Endodermal cell (in vitro differentiated cells): Measurements from ENCODE around the gene ZDHHC14. TPM values are rescaled to one million over a fixed set of nuclear protein-coding genes. Genes with fewer than 3 reads are reported as not detected.
A peak's percentile ranks its signal among the peaks of the same experiment; 100 is the strongest.

Source experiments
- DNase-seq: peaks from one replicate; pipeline ENCODE4 v3.0.0-alpha.2; 2017
- H3K27ac ChIP-seq: 2 replicates; pipeline ENCODE4 v1.5.1; 2013; ENCODE audit warnings: mild to moderate bottlenecking, low read depth, low read length, moderate library complexity
- H3K27me3 ChIP-seq: 2 replicates; pipeline ENCODE4 v1.6.1; 2013; ENCODE audit warnings: mild to moderate bottlenecking, low read length, moderate library complexity; ENCODE audit not compliant: insufficient read depth, control insufficient read depth, poor library complexity, severe bottlenecking
- H3K36me3 ChIP-seq: 2 replicates; pipeline ENCODE4 v1.7.0; 2013; ENCODE audit warnings: mild to moderate bottlenecking, low read length, moderate library complexity; ENCODE audit not compliant: control insufficient read depth, insufficient read depth
- H3K4me1 ChIP-seq: one replicate; pipeline ENCODE4 v1.7.0; 2013; ENCODE audit warnings: low read length; ENCODE audit not compliant: control insufficient read depth, insufficient read depth
- H3K4me3 ChIP-seq: 2 replicates; pipeline ENCODE4 v1.5.1; 2013; ENCODE audit warnings: mild to moderate bottlenecking, low read length, moderate library complexity
- H3K9ac ChIP-seq: 2 replicates; pipeline ENCODE4 v1.6.1; 2013; ENCODE audit warnings: mild to moderate bottlenecking, low read length, moderate library complexity; ENCODE audit not compliant: poor library complexity, severe bottlenecking; ENCODE audit errors: extremely low read depth
- H3K9me3 ChIP-seq: 2 replicates; pipeline ENCODE4 v1.6.1; 2013; ENCODE audit warnings: mild to moderate bottlenecking, low read length, moderate library complexity; ENCODE audit not compliant: control insufficient read depth
- H3K27ac Mint-ChIP-seq: 2 replicates; pipeline ENCODE4 v1.8.0; 2020; ENCODE audit warnings: mixed read lengths
- H3K27me3 Mint-ChIP-seq: 2 replicates; pipeline ENCODE4 v1.8.0; 2021; ENCODE audit warnings: mild to moderate bottlenecking, mixed read lengths; ENCODE audit not compliant: insufficient read depth
- H3K36me3 Mint-ChIP-seq: 2 replicates; pipeline ENCODE4 v1.8.0; 2020; ENCODE audit warnings: low read depth, mixed read lengths
- H3K4me1 Mint-ChIP-seq: 2 replicates; pipeline ENCODE4 v1.8.0; 2020; ENCODE audit warnings: mixed read lengths
- H3K4me3 Mint-ChIP-seq: 2 replicates; pipeline ENCODE4 v1.8.0; 2020; ENCODE audit warnings: mild to moderate bottlenecking, moderate library complexity, mixed read lengths
- H3K9me3 Mint-ChIP-seq: 2 replicates; pipeline ENCODE4 v1.8.0; 2020; ENCODE audit warnings: mild to moderate bottlenecking, mixed read lengths
- CTCF ChIP-seq: fragments of 200-600 bp; sonication (generic); conservative IDR thresholded peaks from 2 replicates; pipeline ENCODE4 v1.5.0; 2021; ENCODE audit warnings: antibody characterized with exemption, mild to moderate bottlenecking
- WGBS, 2 experiments: methylation state at CpG; one replicate each; pipeline versions ENCODE4 v1.1.5 to v1.1.7; 2013; ENCODE audit warnings: missing lambda C conversion rate in 2 of 2, mixed read lengths in 1 of 2; ENCODE audit not compliant: insufficient coverage in 1 of 2, insufficient read length in 1 of 2; 5-methylcytosine and 5-hydroxymethylcytosine counted together
- long read RNA-seq, 4 experiments: library from polyadenylated mRNA in 2 of 4; library from RNA in 1 of 4; library from capped mRNA in 1 of 4; stranded (forward) in 3 of 4; unstranded in 1 of 4; transcript quantifications; one replicate each; pipeline ENCODE4 v2.0.0, GENCODE V29; 2020 to 2021; ENCODE audit warnings: inconsistent platforms in 1 of 4
- polyA plus RNA-seq, 2 experiments: library from polyadenylated mRNA; stranded (reverse); fragments of 50-300 nt; gene quantifications; one replicate each; pipeline ENCODE4 v1.2.3, GENCODE V29; 2013
- total RNA-seq, 2 donors: library from RNA; stranded (reverse); fragmentation: NEBNext Ultra II Directional in 1 of 2; extraction: Animal tissue kit (Norgen Biotek cat#: 25700) in 1 of 2; gene quantifications; 2 replicates in 1 of 2; 3 replicates in 1 of 2; pipeline ENCODE4 v1.2.1, GENCODE V29; 2021

ZDHHC14 gene
- total RNA-seq: 1 to 10 TPM; 2.3 to 4.5 TPM
- 1.9 TPM for polyA plus RNA-seq (2013, experiment 1 of 2)
- polyA plus RNA-seq (2013, experiment 2 of 2): 2.4 TPM
- long read RNA-seq, experiment 1, full-length matches to known transcripts: 2 of 3 reads
- long read RNA-seq, experiment 1, partial matches to known transcripts: 0 of 3 reads
- long read RNA-seq, experiment 1, other reads (novel, unspliced or antisense): 1 of 3 reads
- long read RNA-seq, experiment 2, full-length matches to known transcripts: 8 of 15 reads
- long read RNA-seq, experiment 2, partial matches to known transcripts: 2 of 15 reads
- long read RNA-seq, experiment 2, other reads (novel, unspliced or antisense): 5 of 15 reads
- long read RNA-seq, experiment 3, partial matches to known transcripts: 1 of 2 reads
- long read RNA-seq, experiment 3, other reads (novel, unspliced or antisense): 1 of 2 reads
- long read RNA-seq, experiment 4: 0 reads

GRCh38 chr6:157380779-157381561, at the start of gene ZDHHC14:
TSS of gene ZDHHC14 (plus strand) at chr6:157381190.
- peaks cover 29% of the 10 kb centered on the region for H3K27me3 Mint-ChIP-seq
- no peak for TF ChIP-seq CTCF
- H3K36me3 Mint-ChIP-seq: no peaks in the 10 kb centered on the region
- Histone ChIP-seq H3K9me3 (no peaks in the 10 kb centered on the region), H3K4me3 (peak within 1 kb of the TSS; percentile 85), H3K27ac (no peak within 1 kb of the TSS), H3K4me1 (no peaks in the 10 kb centered on the region), H3K9ac (peak within 1 kb of the TSS; percentile 25), H3K27me3 (peaks cover 24% of the 10 kb centered on the region), H3K36me3 (no peaks in the 10 kb centered on the region)
- no peak within 1 kb of the TSS for H3K27ac Mint-ChIP-seq
- no peaks in the 10 kb centered on the region for H3K9me3 Mint-ChIP-seq
- 0 to 1% methylated on average over 34 to 106 of the region's 106 CpGs for whole genome bisulfite sequencing, 2 experiments
- peak; percentile 83 for DNase-seq
- peaks cover 8% of the 10 kb centered on the region for H3K4me1 Mint-ChIP-seq
- H3K4me3 Mint-ChIP-seq: peak within 1 kb of the TSS; percentile 71

GRCh38 chr6:157332813-157333212, 48.2 kb upstream of the ZDHHC14 start:
- TF ChIP-seq CTCF: no peak
- Mint-ChIP-seq H3K4me1 (no peaks in the 10 kb centered on the region), H3K27me3 (peaks cover 31% of the 10 kb centered on the region), H3K9me3 (no peaks in the 10 kb centered on the region), H3K4me3 (no peak overlapping the region), H3K27ac (no peak overlapping the region), H3K36me3 (no peaks in the 10 kb centered on the region)
- Histone ChIP-seq H3K27ac (no peak overlapping the region), H3K4me1 (no peaks in the 10 kb centered on the region), H3K4me3 (no peak overlapping the region), H3K27me3 (peaks cover 15% of the 10 kb centered on the region), H3K9me3 (no peaks in the 10 kb centered on the region), H3K9ac (no peak overlapping the region), H3K36me3 (no peaks in the 10 kb centered on the region)
- WGBS, 2 experiments: 91 to 93% methylated on average over 4 to 6 of the region's 7 CpGs
- no peak for DNase-seq

GRCh38 chr6:157333537-157333936, 47.5 kb upstream of the ZDHHC14 start:
- Mint-ChIP-seq H3K4me3 (no peak overlapping the region), H3K27me3 (peaks cover 26% of the 10 kb centered on the region), H3K9me3 (no peaks in the 10 kb centered on the region), H3K4me1 (no peaks in the 10 kb centered on the region), H3K27ac (no peak overlapping the region), H3K36me3 (no peaks in the 10 kb centered on the region)
- Histone ChIP-seq H3K36me3 (no peaks in the 10 kb centered on the region), H3K4me1 (no peaks in the 10 kb centered on the region), H3K9me3 (no peaks in the 10 kb centered on the region), H3K4me3 (no peak overlapping the region), H3K27me3 (peaks cover 15% of the 10 kb centered on the region), H3K27ac (no peak overlapping the region), H3K9ac (no peak overlapping the region)
- no peak for TF ChIP-seq CTCF
- WGBS, 2 experiments: 92 to 100% methylated on average over 3 to 4 of the region's 4 CpGs
- DNase-seq: no peak
